Measurements from ENCODE around the gene FAR2.

GRCh38 chr12:29148596-29148910 lies 525 bp upstream of the FAR2 start:
- TF ChIP-seq CTCF (conservative IDR thresholded peaks at IDR 0.05): no peak; the same call in 1 of the 2 replicates
- TF ChIP-seq EZH2 (IDR thresholded peaks at IDR 0.05; ENCODE audit: low read depth): no peak
